Measurements from ENCODE around the gene POLD1.

The POLD1 gene

GRCh38 chr19:50356691-50357177 is 27.4 kb upstream of the POLD1 start:
- no CpG with 5 or more reads among the region's 13 CpGs for WGBS (ENCODE audit: insufficient coverage, insufficient read length)
- H3K27me3 ChIP-seq (ENCODE audit: control insufficient read depth, insufficient read depth, low read length): no peaks in the 10 kb centered on the region
- no peaks in the 10 kb centered on the region for H3K4me1 ChIP-seq (ENCODE audit: control insufficient read depth, insufficient read depth, low read length)
- no peaks in the 10 kb centered on the region for H3K36me3 ChIP-seq (ENCODE audit: control insufficient read depth, insufficient read depth, low read length)
- no peak overlapping the region for H3K4me3 ChIP-seq (ENCODE audit: low read length)
- no peaks in the 10 kb centered on the region for H3K9me3 ChIP-seq (ENCODE audit: control insufficient read depth, insufficient read depth, low read length)
- no peak for DNase-seq (ENCODE audit: low read depth, low spot score)
- H3K27ac ChIP-seq (ENCODE audit: low read length): no peak overlapping the region

DNA sequence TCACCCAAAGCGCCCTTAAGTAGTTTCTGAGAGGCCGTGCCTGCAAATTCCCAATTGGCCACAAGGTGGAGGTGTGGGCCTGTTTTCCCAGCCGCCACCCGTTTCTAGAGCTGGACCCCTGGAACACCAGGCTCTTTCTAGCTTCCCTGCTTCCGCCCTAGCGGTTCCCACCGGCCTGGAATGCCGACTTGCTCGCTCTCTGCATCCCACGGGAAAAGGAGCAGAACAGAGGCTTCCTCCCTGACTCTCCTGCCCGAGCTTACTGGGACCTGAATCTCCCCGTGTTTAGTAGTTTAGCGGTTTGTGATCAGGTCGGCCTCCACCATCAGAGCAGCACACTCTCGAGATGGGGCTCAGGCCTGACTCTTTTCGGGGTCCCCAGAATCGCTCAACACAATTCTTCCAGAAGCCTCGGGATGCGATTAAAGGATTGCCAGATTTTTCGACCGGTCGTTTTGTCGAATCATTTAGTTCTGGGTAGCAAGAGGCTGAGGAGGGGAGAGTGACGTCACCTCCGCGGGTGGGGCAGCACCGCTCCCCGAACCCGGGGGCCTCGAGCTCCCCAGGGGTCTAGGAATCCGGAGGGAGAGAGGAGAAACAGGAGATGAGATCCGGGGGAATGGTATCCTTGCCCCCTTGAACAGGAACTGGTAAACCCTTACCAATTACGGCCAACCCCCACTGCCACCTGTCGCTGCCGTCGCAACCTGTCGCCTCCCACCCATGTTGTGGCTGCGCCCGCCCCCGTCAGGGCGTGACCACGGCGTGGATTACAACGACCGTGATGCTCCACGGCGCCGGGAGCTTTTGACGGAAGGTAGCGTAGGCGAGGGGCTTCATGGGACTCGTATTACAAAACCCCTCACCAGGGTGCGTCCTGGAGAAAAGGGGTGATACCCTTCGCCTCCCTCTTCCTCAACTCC is 26.7 kb upstream of the POLD1 start:
- Histone ChIP-seq H3K4me1 (ENCODE audit: control insufficient read depth, insufficient read depth, low read length) (no peaks in the 10 kb centered on the region), H3K9me3 (ENCODE audit: control insufficient read depth, insufficient read depth, low read length) (no peaks in the 10 kb centered on the region), H3K27me3 (ENCODE audit: control insufficient read depth, insufficient read depth, low read length) (no peaks in the 10 kb centered on the region), H3K27ac (ENCODE audit: low read length) (no peak overlapping the region), H3K4me3 (ENCODE audit: low read length) (no peak overlapping the region), H3K36me3 (ENCODE audit: control insufficient read depth, insufficient read depth, low read length) (no peaks in the 10 kb centered on the region)
- no CpG with 5 or more reads among the region's 54 CpGs for WGBS (ENCODE audit: insufficient coverage, insufficient read length)
- no peak for DNase-seq (ENCODE audit: low read depth, low spot score)

DNA sequence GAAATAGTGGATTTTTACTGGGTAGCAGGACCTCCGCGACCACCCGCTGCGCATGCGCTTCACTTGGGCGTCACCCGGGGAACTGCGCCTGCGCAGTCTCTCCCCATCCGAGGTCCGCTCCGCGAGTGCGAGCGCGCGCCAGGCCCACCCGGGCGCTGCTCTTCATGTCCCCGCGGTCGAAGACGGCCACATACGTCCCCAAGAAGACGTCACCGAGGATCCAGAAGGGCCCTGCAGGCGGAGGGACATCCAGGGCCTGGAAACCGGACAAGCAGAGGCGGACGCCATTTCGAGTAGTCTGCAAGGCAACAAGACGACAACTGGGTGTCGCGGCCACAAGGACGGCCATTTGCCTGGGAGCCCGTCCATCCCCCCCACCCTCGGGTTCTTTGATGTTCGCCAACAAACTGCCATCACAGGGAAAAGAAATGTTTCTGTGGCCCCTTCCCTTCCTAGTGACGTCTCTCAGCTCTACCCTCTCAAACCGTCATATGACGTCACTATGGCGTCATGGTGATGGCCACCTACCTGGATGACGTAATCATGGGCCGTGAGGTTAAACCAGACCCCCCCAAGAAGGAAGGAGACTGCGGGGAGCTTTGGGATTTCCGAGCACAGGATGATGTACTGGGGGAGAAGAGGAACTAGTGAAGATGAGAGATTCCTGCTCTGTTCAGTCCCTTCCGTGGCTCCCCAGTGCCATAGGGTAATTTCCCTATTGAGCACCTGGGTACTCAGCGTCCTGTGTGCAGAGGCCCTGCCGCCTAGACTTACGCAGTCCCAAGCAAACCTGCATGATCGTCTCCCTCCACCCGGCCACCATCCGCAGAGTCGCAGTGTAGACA is 25.4 kb upstream of the POLD1 start:
- no peak for DNase-seq (ENCODE audit: low read depth, low spot score)
- no peaks in the 10 kb centered on the region for H3K36me3 ChIP-seq (ENCODE audit: control insufficient read depth, insufficient read depth, low read length)
- no peak overlapping the region for H3K27ac ChIP-seq (ENCODE audit: low read length)
- no peaks in the 10 kb centered on the region for H3K9me3 ChIP-seq (ENCODE audit: control insufficient read depth, insufficient read depth, low read length)
- no peaks in the 10 kb centered on the region for H3K4me1 ChIP-seq (ENCODE audit: control insufficient read depth, insufficient read depth, low read length)
- H3K4me3 ChIP-seq (ENCODE audit: low read length): no peak overlapping the region
- WGBS (ENCODE audit: insufficient coverage, insufficient read length): no CpG with 5 or more reads among the region's 54 CpGs
- no peaks in the 10 kb centered on the region for H3K27me3 ChIP-seq (ENCODE audit: control insufficient read depth, insufficient read depth, low read length)

GRCh38 chr19:50359328-50359818 is 24.8 kb upstream of the POLD1 start:
- WGBS (ENCODE audit: insufficient coverage, insufficient read length): no CpG with 5 or more reads among the region's 11 CpGs
- Histone ChIP-seq H3K4me3 (ENCODE audit: low read length) (no peak overlapping the region), H3K4me1 (ENCODE audit: control insufficient read depth, insufficient read depth, low read length) (no peaks in the 10 kb centered on the region), H3K9me3 (ENCODE audit: control insufficient read depth, insufficient read depth, low read length) (no peaks in the 10 kb centered on the region), H3K27me3 (ENCODE audit: control insufficient read depth, insufficient read depth, low read length) (no peaks in the 10 kb centered on the region), H3K27ac (ENCODE audit: low read length) (no peak overlapping the region), H3K36me3 (ENCODE audit: control insufficient read depth, insufficient read depth, low read length) (no peaks in the 10 kb centered on the region)
- DNase-seq (ENCODE audit: low read depth, low spot score): no peak

DNA sequence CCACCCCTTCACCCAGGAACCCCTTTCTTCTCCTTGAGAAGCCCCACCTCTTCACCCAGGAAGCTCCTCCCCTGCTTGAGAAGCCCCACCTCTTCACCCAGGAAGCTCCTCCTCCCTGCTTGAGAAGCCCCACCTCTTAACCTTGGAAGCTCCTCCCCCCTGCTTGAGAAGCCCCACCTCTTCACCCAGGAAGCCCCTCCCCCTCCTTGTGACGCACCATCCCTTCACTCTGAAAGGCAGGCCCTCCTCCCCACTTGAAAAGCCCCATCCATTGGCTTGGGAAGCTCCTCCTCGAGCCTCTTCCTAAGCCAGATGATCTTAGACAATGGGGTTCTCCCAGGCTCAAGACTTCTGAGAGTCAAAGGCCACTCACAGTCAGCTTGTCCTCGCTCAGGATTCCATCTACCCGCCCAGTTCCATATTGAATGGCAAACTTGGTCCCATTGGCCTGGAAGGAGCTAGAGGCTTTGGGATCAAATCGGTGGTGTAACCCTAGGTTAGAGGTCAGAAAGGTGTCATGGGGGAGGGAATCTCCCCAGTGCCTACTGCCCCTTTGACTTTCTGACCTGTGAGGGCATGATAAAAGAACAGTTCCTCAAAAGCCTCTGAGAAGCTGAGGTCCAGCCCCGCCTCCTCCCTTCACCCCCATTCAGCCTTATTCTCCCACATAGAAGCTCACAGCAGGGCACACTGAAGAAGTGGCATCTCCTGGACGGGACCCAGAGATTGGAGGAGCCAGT is 22.7 kb upstream of the POLD1 start:
- Histone ChIP-seq H3K4me1 (ENCODE audit: control insufficient read depth, insufficient read depth, low read length) (no peaks in the 10 kb centered on the region), H3K9me3 (ENCODE audit: control insufficient read depth, insufficient read depth, low read length) (no peaks in the 10 kb centered on the region), H3K27me3 (ENCODE audit: control insufficient read depth, insufficient read depth, low read length) (no peaks in the 10 kb centered on the region), H3K27ac (ENCODE audit: low read length) (no peak overlapping the region), H3K36me3 (ENCODE audit: control insufficient read depth, insufficient read depth, low read length) (no peaks in the 10 kb centered on the region), H3K4me3 (ENCODE audit: low read length) (no peak overlapping the region)
- no CpG with 5 or more reads among the region's 7 CpGs for WGBS (ENCODE audit: insufficient coverage, insufficient read length)
- no peak for DNase-seq (ENCODE audit: low read depth, low spot score)

- no peak overlapping the region for H3K4me3 ChIP-seq (ENCODE audit: low read length)
- H3K4me1 ChIP-seq (ENCODE audit: control insufficient read depth, insufficient read depth, low read length): no peaks in the 10 kb centered on the region
- H3K9me3 ChIP-seq (ENCODE audit: control insufficient read depth, insufficient read depth, low read length): no peaks in the 10 kb centered on the region
- no peak for DNase-seq (ENCODE audit: low read depth, low spot score)
- WGBS (ENCODE audit: insufficient coverage, insufficient read length): no CpG with 5 or more reads among the region's 7 CpGs
- no peaks in the 10 kb centered on the region for H3K36me3 ChIP-seq (ENCODE audit: control insufficient read depth, insufficient read depth, low read length)
- H3K27me3 ChIP-seq (ENCODE audit: control insufficient read depth, insufficient read depth, low read length): no peaks in the 10 kb centered on the region
- H3K27ac ChIP-seq (ENCODE audit: low read length): no peak overlapping the region
Observed at GRCh38 chr19:50362030-50362412, 22.1 kb upstream of the POLD1 start.

DNA sequence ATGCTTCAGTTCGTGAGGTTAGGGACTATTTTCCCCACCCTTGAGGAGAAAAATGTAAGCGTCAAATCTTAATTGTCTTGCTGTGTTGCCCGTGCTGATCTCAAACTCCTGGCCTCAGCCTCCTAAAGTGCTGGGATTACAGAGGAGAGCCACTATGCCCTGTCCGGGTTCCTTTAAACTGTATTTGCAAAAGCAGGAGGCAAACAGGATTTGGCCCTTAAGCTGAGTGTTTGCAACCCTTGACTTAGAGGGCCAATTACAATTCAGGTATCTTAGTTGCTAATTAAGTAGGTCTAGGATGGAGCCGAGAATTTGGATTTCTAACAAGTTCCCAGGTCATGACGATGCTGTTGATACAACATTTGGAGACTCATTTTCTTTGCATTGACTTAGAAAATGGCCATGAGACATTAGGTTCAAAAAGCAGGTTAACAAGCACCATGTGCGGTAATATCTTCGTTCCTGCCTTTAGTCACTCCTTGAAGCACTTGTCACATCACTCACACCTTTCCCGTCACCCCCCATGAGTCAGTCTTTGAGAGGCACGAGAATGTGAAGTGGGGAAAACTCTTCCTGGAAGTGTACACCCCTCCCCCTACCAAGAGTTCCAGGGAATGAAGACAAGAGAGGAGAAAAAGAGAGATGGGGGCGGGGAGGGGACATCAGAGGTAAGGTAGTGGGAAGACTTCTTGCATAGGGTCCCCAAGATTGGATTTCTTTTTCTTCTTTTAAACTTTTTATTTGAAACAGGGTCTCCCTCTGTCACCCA is 21.3 kb upstream of the POLD1 start:
- H3K27ac ChIP-seq (ENCODE audit: low read length): no peak overlapping the region
- no CpG with 5 or more reads among the region's 11 CpGs for WGBS (ENCODE audit: insufficient coverage, insufficient read length)

DNA sequence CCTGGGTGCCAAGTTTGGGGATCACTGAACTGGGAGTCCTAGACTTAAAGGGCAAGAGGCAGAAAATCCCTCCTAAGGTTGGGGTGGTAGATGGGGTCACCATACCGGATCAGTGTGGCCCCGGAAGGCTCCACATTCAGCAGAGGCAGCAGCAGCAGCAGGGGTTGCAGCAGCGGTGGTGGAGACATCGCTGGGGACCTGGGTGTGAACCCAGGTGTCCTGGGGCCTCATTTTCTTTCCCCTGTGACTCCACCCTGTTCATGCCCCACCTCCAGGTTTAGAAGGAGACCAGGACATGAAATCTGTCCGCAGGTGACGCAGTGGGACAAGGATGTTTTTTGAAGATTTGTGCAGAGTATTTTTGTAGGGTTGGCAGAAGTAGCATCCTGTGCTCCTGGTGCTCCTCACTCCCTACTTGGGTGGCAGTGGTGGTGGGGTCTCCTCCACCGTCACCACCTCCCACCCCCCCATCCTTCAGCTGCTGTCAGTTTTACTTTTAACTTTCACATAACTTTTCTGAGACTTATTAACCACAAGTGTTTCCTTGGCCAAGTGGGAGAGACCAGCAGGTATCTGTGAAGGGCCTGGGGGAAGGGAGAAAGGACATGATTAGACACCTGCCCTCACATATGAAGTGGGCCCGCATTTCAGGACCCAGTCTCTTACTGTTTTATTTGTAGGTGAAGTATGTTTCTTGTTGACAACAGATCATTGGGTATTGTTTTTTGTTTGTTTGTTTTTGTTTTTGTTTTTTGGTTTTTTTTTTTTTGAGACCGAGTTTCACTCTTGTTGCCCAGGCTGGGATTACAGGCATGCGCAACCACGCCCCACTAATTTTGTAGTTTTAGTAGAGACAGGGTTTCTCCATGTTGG is 18.5 kb upstream of the POLD1 start, which contains the start of gene NAPSA:
TSS of gene NAPSA (minus strand) at position 206 of the 873 bp plus-strand sequence. CDS start at position 188, 18 bp downstream.
- H3K36me3 ChIP-seq (ENCODE audit: control insufficient read depth, insufficient read depth, low read length): no peaks in the 10 kb centered on the region
- H3K9me3 ChIP-seq (ENCODE audit: control insufficient read depth, insufficient read depth, low read length): no peaks in the 10 kb centered on the region
- no CpG with 5 or more reads among the region's 11 CpGs for WGBS (ENCODE audit: insufficient coverage, insufficient read length)
- no peak for DNase-seq (ENCODE audit: low read depth, low spot score)
- no peak within 1 kb of the TSS for H3K4me3 ChIP-seq (ENCODE audit: low read length)
- no peaks in the 10 kb centered on the region for H3K27me3 ChIP-seq (ENCODE audit: control insufficient read depth, insufficient read depth, low read length)
- peaks cover 1% of the 10 kb centered on the region; the same call in 1 of the 2 replicates for H3K4me1 ChIP-seq (ENCODE audit: control insufficient read depth, insufficient read depth, low read length)
- H3K27ac ChIP-seq (ENCODE audit: low read length): no peak within 1 kb of the TSS

More for the DNA sequence above, 21.3 kb upstream of the POLD1 start:
- Histone ChIP-seq H3K4me1 (ENCODE audit: control insufficient read depth, insufficient read depth, low read length) (no peaks in the 10 kb centered on the region), H3K4me3 (ENCODE audit: low read length) (no peak overlapping the region), H3K27me3 (ENCODE audit: control insufficient read depth, insufficient read depth, low read length) (no peaks in the 10 kb centered on the region), H3K36me3 (ENCODE audit: control insufficient read depth, insufficient read depth, low read length) (no peaks in the 10 kb centered on the region), H3K9me3 (ENCODE audit: control insufficient read depth, insufficient read depth, low read length) (no peaks in the 10 kb centered on the region)
- no peak for DNase-seq (ENCODE audit: low read depth, low spot score)

Data from iPS DF 6.9 (cell line).